Measurements from ENCODE around the gene SARM1.
A peak's percentile ranks its signal among the peaks of the same experiment; 100 is the strongest.

The SARM1 gene

DNA sequence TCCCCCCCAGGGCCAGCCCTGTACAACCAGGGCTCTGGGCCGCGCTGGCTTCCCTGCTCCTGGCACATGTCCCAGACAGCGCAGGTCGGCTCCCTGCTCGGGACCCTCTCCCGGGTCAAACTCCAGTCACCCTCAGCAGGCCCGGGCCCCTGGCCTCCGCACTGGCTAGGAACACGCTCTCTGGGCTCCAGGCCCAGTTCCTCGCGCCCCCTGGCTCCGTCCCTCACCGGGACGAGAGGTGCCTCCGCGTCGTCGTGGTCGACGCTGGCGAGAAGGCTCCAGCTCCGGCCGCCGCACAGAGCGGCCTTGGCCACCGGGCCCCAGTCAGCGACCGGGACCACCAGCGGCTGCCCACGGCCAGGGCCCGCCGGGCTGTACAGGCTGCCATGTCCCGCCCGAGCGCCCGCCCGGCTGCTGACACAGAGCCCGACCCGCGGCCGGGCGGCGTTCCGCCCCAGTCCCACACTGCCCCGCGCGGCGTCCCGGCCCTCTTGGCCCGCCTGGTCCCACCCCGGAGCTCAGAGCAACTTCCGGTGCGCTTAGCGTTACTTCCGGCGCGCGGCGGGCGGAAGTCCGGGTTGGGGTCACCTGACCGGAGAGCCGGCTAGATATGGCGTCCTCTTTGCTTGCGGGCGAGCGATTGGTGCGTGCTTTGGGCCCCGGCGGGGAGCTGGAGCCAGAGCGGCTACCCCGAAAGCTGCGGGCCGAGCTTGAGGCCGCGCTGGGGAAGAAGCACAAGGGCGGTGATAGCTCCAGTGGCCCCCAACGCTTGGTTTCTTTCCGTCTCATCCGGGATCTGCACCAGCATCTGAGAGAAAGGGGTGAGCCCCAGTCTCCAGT, 14.2 kb upstream of the SARM1 start, which contains the start of gene POLDIP2:
TSS of gene POLDIP2 (minus strand) at position 467 of the 840 bp plus-strand sequence. CDS start at position 388, 79 bp downstream.
- DNase-seq (ENCODE audit: low read depth): peak; percentile 76
- H3K4me3 ChIP-seq (ENCODE audit: low read depth, low read length): peak within 1 kb of the TSS; percentile 97
- TF ChIP-seq, protein P1, sequence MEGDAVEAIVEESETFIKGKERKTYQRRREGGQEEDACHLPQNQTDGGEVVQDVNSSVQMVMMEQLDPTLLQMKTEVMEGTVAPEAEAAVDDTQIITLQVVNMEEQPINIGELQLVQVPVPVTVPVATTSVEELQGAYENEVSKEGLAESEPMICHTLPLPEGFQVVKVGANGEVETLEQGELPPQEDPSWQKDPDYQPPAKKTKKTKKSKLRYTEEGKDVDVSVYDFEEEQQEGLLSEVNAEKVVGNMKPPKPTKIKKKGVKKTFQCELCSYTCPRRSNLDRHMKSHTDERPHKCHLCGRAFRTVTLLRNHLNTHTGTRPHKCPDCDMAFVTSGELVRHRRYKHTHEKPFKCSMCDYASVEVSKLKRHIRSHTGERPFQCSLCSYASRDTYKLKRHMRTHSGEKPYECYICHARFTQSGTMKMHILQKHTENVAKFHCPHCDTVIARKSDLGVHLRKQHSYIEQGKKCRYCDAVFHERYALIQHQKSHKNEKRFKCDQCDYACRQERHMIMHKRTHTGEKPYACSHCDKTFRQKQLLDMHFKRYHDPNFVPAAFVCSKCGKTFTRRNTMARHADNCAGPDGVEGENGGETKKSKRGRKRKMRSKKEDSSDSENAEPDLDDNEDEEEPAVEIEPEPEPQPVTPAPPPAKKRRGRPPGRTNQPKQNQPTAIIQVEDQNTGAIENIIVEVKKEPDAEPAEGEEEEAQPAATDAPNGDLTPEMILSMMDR (IDR thresholded peaks at IDR 0.05; ENCODE audit: control insufficient read depth, extremely low read depth, insufficient read depth): no peak

DNA sequence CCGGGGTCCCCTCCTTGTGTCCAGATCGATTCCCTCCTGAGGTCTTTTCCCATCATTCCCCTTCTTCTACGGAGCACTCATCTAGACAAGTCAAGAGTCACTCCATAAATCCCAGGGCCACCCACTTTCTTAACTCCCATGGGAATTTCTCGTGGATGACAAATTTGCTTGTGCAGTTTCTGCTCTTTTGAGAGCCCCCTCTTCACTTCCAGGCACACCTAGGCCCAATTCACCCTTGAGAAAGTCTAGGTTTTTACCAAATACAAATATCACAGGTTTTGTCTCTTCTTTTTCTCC, 13.6 kb upstream of the SARM1 start:
- peak overlapping the region; percentile 97 for H3K4me3 ChIP-seq (ENCODE audit: low read depth, low read length)
- TF ChIP-seq, protein P1 (IDR thresholded peaks at IDR 0.05; ENCODE audit: control insufficient read depth, extremely low read depth, insufficient read depth): no peak
- no peak for DNase-seq (ENCODE audit: low read depth)

DNA sequence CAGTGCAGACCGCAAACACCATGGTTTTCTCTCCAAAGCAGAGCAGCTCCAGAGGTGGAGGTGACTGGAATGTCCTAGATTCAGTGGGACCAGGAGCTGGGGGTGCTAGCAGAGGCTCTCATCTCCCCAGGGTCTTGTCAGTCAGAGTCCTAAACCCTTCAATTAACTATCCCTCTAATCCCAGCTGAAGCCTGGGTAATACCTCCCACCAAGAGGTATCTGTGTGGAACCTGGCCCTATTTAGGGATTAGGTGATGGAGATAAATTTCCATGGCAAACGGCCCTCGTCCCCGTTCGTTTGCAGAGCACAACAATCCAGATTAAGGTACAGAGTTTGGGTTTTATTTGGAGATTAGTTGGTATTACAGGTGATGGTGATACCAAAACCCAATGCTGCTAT, 8.3 kb upstream of the SARM1 start:
- TF ChIP-seq, protein P1 (IDR thresholded peaks at IDR 0.05; ENCODE audit: control insufficient read depth, extremely low read depth, insufficient read depth): no peak
- no peak for DNase-seq (ENCODE audit: low read depth)
- no peak overlapping the region for H3K4me3 ChIP-seq (ENCODE audit: low read depth, low read length)

DNA sequence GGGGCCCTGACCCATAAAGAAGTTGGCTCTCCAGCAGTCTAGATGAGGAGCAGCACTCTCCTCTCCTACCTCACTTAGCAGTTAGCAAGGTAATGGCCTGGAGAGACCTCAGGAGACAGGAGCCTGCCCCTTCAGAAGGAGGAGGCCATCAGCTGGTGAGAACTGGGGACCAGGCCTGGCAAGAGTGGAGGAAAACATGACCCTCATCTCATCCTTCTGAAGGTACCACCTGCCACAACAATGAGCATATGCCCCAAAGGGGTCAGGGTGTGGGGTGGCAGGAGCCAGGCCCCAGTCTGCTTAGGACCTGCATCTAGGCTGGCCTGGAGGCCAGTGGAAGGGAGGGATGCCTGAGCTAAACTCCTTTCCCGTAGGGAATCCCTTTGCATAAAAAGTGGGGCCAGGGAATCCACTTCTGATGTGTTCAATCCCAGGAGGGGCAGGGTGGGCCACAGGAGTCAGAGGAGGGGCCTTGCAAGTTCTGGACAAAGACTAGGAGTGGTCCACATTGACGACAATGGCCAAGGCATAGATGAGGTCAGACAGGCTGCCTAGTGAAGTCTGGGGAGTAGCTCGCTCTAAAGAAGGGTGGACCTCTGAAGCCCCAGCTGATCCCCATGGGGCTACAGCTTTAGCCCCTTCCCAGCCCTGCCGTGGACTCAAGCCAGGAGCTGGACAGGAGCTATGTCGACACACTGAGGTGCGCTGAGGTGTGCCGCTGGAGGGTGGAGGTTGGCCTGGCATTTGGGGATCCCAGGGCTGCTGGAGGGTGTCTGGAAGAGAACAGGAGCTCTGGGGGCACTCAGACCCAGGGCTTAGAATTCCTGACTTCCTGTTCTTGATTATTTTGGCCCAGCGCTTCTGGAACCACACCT, 7.5 kb upstream of the SARM1 start:
- DNase-seq (ENCODE audit: low read depth): no peak
- no peak overlapping the region for H3K4me3 ChIP-seq (ENCODE audit: low read depth, low read length)
- TF ChIP-seq, protein P1 (IDR thresholded peaks at IDR 0.05; ENCODE audit: control insufficient read depth, extremely low read depth, insufficient read depth): no peak

DNA sequence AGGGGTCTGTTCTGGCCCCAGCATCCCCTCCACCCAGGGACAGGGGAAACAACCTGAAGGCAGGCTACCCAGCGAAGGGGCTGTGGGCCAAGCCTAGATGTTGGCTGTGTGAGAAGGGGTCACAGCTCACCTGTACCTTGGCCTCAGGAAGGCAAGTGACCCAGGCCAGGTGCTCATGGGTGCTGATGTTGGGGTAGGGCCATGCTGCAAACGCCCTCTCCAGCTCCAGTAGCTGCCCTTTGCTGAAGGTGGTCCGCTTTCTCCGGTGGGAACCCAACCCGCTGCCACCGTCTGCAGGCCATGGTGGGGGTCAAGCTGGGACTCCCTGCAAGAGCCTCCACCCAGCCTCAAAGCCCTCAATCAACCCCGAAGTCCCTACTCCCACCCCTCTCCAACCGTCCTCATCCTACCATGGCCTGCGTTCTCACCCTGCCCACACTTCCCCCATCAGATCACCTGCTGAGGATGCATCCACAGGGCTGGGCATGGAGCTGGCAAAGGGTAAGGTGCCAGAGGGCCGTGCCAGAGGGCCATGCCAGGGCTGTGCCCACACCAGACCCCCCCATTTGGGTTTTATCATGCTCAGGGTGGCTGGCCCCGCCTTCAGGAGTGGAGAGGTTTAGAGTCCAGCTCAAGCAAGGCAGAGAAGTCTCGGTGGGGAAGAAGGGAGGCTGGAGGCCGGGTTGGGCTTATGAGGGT, 6.7 kb upstream of the SARM1 start, which contains the start of gene SEBOX:
TSS of gene SEBOX (minus strand) at position 535 of the 699 bp plus-strand sequence. CDS start at position 487, 48 bp downstream.
- H3K4me3 ChIP-seq (ENCODE audit: low read depth, low read length): no peak within 1 kb of the TSS
- DNase-seq (ENCODE audit: low read depth): no peak

DNA sequence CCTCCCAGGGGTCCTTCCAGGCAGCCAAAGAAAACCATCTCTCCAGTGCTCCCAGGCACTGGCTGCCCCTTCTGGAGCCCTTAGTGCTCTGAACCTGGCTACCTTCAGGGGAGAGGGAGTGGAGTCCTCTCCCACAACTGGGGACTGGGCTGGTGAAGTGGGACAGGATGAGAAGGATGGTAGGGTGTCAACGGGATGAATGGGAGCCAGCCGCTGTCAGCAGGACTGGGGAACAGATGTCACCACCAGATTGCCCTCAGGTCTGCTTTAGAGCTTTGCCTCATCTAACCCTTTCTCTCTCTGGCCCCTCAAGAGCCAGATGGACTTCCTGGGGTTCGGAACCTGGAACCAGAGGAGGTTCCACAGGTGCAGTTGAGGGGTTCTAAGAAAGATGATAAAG, 6.0 kb upstream of the SARM1 start:
- TF ChIP-seq, protein P1 (IDR thresholded peaks at IDR 0.05; ENCODE audit: control insufficient read depth, extremely low read depth, insufficient read depth): no peak

More for the DNA sequence above, 6.7 kb upstream of the SARM1 start, which contains the start of gene SEBOX:
- TF ChIP-seq, protein P1 (IDR thresholded peaks at IDR 0.05; ENCODE audit: control insufficient read depth, extremely low read depth, insufficient read depth): no peak

More for the DNA sequence above, 6.0 kb upstream of the SARM1 start:
- H3K4me3 ChIP-seq (ENCODE audit: low read depth, low read length): no peak overlapping the region
- DNase-seq (ENCODE audit: low read depth): no peak
